IPS-20b (cell line): ENCODE data around the gene MAOA.
"Not testable (repeated sequence)": the region's sequence is repeated elsewhere in the genome, so short reads cannot be mapped to it uniquely, and the experiment has no call there.

Source experiments
- H3K27ac ChIP-seq: one replicate; pipeline ENCODE4 v1.5.1; 2013; ENCODE audit warnings: low read length
- H3K27me3 ChIP-seq: 2 replicates; pipeline ENCODE4 v1.6.1; 2013; ENCODE audit warnings: mild to moderate bottlenecking, low read length, inconsistent platforms; ENCODE audit not compliant: insufficient read depth
- H3K36me3 ChIP-seq: 2 replicates; pipeline ENCODE4 v1.6.1; 2013; ENCODE audit warnings: low read depth, mild to moderate bottlenecking, inconsistent platforms, low read length, moderate library complexity; ENCODE audit not compliant: insufficient read depth
- H3K4me1 ChIP-seq: 2 replicates; pipeline ENCODE4 v1.6.1; 2013; ENCODE audit warnings: mild to moderate bottlenecking, control low read depth, inconsistent platforms, low read length, moderate library complexity; ENCODE audit not compliant: insufficient read depth
- H3K4me3 ChIP-seq: 2 replicates; pipeline ENCODE4 v1.5.1; 2013; ENCODE audit warnings: mild to moderate bottlenecking, low read length, inconsistent platforms
- H3K9ac ChIP-seq: 2 replicates; pipeline ENCODE4 v1.6.1; 2013; ENCODE audit warnings: low read depth, mild to moderate bottlenecking, inconsistent platforms, low read length, moderate library complexity
- H3K9me3 ChIP-seq: 2 replicates; pipeline ENCODE4 v1.6.1; 2013; ENCODE audit warnings: mild to moderate bottlenecking, low read depth, low read length, inconsistent platforms; ENCODE audit not compliant: insufficient read depth

Gene MAOA

GRCh38 chrX:43664708-43665107, 8.6 kb downstream of the MAOA start:
- no peak overlapping the region for H3K27ac ChIP-seq
- no peaks in the 10 kb centered on the region for H3K9me3 ChIP-seq
- H3K4me1 ChIP-seq: no peaks in the 10 kb centered on the region; the same call in 1 of the 2 replicates
- no peaks in the 10 kb centered on the region for H3K27me3 ChIP-seq
- no peaks in the 10 kb centered on the region for H3K36me3 ChIP-seq
- H3K4me3 ChIP-seq: no peak overlapping the region
- no peak overlapping the region for H3K9ac ChIP-seq

DNA sequence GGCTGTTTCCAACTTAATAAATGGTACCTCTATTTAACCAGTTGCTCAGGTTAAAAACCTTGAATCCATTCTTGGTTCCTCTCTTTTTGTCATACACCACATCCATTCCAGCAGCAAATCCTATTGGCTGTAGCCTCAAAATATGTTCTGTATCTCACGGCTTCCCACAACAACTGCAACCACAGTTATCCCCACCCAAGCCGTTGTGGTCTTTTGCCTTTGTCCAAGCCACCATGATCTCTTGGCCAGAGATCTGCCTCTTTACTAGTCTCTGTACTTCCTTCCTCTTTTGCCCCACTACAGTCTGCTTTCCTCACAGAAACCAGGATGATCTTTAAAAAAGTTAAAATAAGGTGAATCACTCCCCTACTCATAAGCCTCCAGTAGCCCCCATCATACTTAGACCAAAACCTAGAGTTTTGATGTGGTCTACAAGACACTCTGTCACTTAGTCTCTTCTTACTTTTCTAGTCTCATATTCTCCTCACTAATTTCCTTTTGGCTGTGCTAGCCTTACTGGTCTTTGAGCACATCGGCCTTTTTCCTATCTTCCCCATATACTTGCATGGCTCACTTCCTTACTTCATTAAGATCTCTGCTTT, 10.3 kb downstream of the MAOA start:
- H3K27me3 ChIP-seq: no peaks in the 10 kb centered on the region
- H3K9me3 ChIP-seq: no peaks in the 10 kb centered on the region
- no peak overlapping the region for H3K27ac ChIP-seq
- no peaks in the 10 kb centered on the region for H3K36me3 ChIP-seq
- H3K9ac ChIP-seq: no peak overlapping the region
- no peak overlapping the region for H3K4me3 ChIP-seq
- no peaks in the 10 kb centered on the region; the same call in 1 of the 2 replicates for H3K4me1 ChIP-seq

- H3K27ac ChIP-seq, H3K9me3 ChIP-seq, H3K4me1 ChIP-seq, H3K4me3 ChIP-seq, H3K36me3 ChIP-seq, H3K9ac ChIP-seq, H3K27me3 ChIP-seq: not testable (repeated sequence)
Measured at GRCh38 chrX:43675965-43676628, 20.0 kb downstream of the MAOA start.

GRCh38 chrX:43676971-43677572, 21.0 kb downstream of the MAOA start:
- no peak overlapping the region for H3K27ac ChIP-seq
- H3K4me1 ChIP-seq: no peaks in the 10 kb centered on the region
- no peaks in the 10 kb centered on the region for H3K36me3 ChIP-seq
- no peaks in the 10 kb centered on the region for H3K27me3 ChIP-seq
- H3K4me3 ChIP-seq: no peak overlapping the region
- H3K9ac ChIP-seq: no peak overlapping the region
- H3K9me3 ChIP-seq: no peaks in the 10 kb centered on the region

GRCh38 chrX:43677993-43678392, 21.9 kb downstream of the MAOA start:
- H3K4me1 ChIP-seq: no peaks in the 10 kb centered on the region
- H3K27me3 ChIP-seq: no peaks in the 10 kb centered on the region
- no peak overlapping the region for H3K9ac ChIP-seq
- H3K36me3 ChIP-seq: no peaks in the 10 kb centered on the region
- H3K27ac ChIP-seq: no peak overlapping the region
- H3K9me3 ChIP-seq: no peaks in the 10 kb centered on the region
- no peak overlapping the region for H3K4me3 ChIP-seq

- H3K27ac ChIP-seq: no peak overlapping the region
- H3K4me3 ChIP-seq: no peak overlapping the region
- H3K4me1 ChIP-seq: no peaks in the 10 kb centered on the region
- H3K9ac ChIP-seq: no peak overlapping the region
- no peaks in the 10 kb centered on the region for H3K27me3 ChIP-seq
- H3K9me3 ChIP-seq: no peaks in the 10 kb centered on the region
- H3K36me3 ChIP-seq: no peaks in the 10 kb centered on the region
Measured at GRCh38 chrX:43679058-43679457, 23.0 kb downstream of the MAOA start.

GRCh38 chrX:43679778-43680177, 23.7 kb downstream of the MAOA start:
- Histone ChIP-seq H3K4me3 (no peak overlapping the region), H3K27ac (no peak overlapping the region), H3K9ac (no peak overlapping the region), H3K27me3 (no peaks in the 10 kb centered on the region), H3K36me3 (no peaks in the 10 kb centered on the region), H3K4me1 (no peaks in the 10 kb centered on the region), H3K9me3 (no peaks in the 10 kb centered on the region)

- peaks cover 3% of the 10 kb centered on the region; the same call in 1 of the 2 replicates for H3K4me1 ChIP-seq
- H3K36me3 ChIP-seq: no peaks in the 10 kb centered on the region
- no peaks in the 10 kb centered on the region for H3K9me3 ChIP-seq
- no peak overlapping the region for H3K9ac ChIP-seq
- no peak overlapping the region for H3K27ac ChIP-seq
- no peak overlapping the region for H3K4me3 ChIP-seq
- no peaks in the 10 kb centered on the region for H3K27me3 ChIP-seq
Measured at GRCh38 chrX:43682726-43683125, 26.6 kb downstream of the MAOA start.

DNA sequence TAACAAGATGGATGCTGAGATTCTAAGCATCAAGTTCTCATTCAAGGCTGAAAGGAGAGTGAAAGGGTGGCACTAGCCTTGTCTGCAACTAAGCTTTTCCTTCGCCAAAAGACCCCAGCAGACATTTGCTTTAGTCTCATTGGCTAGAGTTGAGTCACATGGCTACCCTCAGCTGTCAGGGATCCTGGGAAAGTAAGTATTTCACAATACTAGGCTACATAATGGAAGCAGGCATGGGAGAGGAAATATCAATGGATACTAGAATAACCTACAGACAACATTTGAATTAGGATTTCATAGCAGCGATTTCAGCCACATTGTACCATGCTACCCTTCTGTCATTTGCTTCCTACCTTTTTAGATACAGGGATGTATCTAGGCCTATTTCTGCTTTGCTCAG, 29.1 kb downstream of the MAOA start:
- H3K9ac ChIP-seq: no peak overlapping the region
- no peaks in the 10 kb centered on the region for H3K9me3 ChIP-seq
- H3K27ac ChIP-seq: no peak overlapping the region
- H3K4me1 ChIP-seq: peaks cover 4% of the 10 kb centered on the region; the same call in 1 of the 2 replicates
- no peaks in the 10 kb centered on the region for H3K36me3 ChIP-seq
- H3K4me3 ChIP-seq: no peak overlapping the region
- no peaks in the 10 kb centered on the region for H3K27me3 ChIP-seq

DNA sequence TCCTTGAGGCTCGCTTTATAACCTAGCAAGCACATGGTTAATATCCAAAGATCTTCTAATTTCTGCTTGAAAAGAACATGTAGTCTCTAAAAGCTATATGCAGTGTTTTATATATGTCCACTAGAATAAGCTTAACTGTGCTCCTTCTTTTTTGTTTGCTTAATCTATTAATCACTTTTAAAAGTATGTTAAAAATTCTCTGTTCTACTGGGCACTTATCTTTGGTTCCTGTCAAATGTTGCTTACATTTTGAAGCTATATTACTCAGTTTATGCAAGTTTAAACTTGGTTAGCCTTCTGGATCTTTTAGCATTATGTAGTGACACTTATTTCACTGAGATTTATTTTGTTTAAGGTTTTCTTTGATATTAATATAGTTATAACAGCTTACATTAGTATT, 32.5 kb downstream of the MAOA start:
- Histone ChIP-seq H3K4me3 (no peak overlapping the region), H3K27me3 (no peaks in the 10 kb centered on the region), H3K9ac (no peak overlapping the region), H3K36me3 (no peaks in the 10 kb centered on the region), H3K4me1 (peaks cover 4% of the 10 kb centered on the region; the same call in 1 of the 2 replicates), H3K9me3 (no peaks in the 10 kb centered on the region), H3K27ac (no peak overlapping the region)

DNA sequence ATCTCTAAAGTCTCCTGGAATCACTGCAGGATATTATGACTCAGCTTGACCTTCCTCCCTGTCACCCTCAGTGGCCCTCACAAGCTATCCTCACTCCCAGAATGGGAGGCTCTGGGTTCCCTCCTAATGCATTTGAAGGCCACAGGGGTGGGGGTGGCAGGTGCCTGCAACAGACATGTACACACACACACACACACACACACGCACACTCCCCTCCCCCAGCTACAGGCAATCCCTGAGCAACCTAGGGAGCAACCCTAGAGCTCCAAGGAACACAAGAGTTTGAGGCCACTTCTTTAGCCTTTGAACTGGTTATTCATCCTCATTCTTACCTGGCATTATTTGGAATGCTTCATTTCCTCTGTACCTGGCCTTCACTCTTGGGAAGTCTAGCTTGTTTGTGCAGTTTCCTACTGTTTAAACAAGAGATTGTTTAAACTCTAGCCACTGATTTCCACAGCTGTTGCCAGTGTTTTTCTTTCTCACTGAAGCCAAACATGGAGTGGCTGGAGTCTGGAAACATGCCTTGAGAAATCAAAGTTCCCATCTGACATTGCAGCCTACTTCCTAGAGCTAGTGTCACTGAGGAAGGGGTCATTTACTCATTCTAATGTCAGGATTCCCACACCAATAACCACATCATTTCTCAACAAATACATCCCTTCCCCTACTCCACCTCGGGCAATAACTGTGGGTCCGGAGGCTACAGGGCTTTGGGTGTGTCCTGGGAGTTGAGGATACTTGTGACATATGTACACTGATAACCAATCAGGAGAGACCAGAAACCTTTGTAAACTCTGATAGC, 37.7 kb downstream of the MAOA start:
- Histone ChIP-seq H3K4me1 (no peaks in the 10 kb centered on the region), H3K27ac (no peak overlapping the region), H3K9me3 (no peaks in the 10 kb centered on the region), H3K9ac (no peak overlapping the region), H3K27me3 (no peaks in the 10 kb centered on the region), H3K36me3 (no peaks in the 10 kb centered on the region), H3K4me3 (no peak overlapping the region)
